ENCODE measurements around the gene ROMO1.

GRCh38 chr20:35730583-35731468 is 31.6 kb downstream of the ROMO1 start:
- TF ChIP-seq, protein P1, sequence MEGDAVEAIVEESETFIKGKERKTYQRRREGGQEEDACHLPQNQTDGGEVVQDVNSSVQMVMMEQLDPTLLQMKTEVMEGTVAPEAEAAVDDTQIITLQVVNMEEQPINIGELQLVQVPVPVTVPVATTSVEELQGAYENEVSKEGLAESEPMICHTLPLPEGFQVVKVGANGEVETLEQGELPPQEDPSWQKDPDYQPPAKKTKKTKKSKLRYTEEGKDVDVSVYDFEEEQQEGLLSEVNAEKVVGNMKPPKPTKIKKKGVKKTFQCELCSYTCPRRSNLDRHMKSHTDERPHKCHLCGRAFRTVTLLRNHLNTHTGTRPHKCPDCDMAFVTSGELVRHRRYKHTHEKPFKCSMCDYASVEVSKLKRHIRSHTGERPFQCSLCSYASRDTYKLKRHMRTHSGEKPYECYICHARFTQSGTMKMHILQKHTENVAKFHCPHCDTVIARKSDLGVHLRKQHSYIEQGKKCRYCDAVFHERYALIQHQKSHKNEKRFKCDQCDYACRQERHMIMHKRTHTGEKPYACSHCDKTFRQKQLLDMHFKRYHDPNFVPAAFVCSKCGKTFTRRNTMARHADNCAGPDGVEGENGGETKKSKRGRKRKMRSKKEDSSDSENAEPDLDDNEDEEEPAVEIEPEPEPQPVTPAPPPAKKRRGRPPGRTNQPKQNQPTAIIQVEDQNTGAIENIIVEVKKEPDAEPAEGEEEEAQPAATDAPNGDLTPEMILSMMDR (IDR thresholded peaks at IDR 0.05) = no peak
- no peak for TF ChIP-seq POLR2A (IDR thresholded peaks at IDR 0.05)
